Loucy (cell line): ENCODE results near the gene PIP4K2C.

Experiments
- H2AFZ ChIP-seq: fragments of 200-600 bp; sonication (generic); 2 replicates; pipeline ENCODE4 v1.6.0; 2016; ENCODE audit warnings: antibody characterized with exemption, mild to moderate bottlenecking, low read length, moderate library complexity
- H3F3A ChIP-seq: fragments of 200-600 bp; 2 replicates; pipeline ENCODE4 v1.6.0; 2016; ENCODE audit warnings: antibody characterized with exemption, low read depth, mild to moderate bottlenecking
- H3K27me3 ChIP-seq: fragments of 200-600 bp; sonication (generic); 2 replicates; pipeline ENCODE4 v1.6.1; 2014; ENCODE audit warnings: low read length, mild to moderate bottlenecking; ENCODE audit not compliant: insufficient read depth, poor library complexity, severe bottlenecking
- H3K36me3 ChIP-seq: fragments of 200-600 bp; sonication (generic); 2 replicates; pipeline ENCODE4 v1.6.1; 2016; ENCODE audit warnings: low read length; ENCODE audit not compliant: insufficient read depth
- H3K4me1 ChIP-seq: fragments of 200-600 bp; sonication (generic); 2 replicates; pipeline ENCODE4 v1.5.1; 2014; ENCODE audit warnings: low read length, mild to moderate bottlenecking; ENCODE audit not compliant: insufficient read depth, poor library complexity, severe bottlenecking
- H3K4me2 ChIP-seq: fragments of 200-600 bp; sonication (generic); 2 replicates; pipeline ENCODE4 v1.6.0; 2014; ENCODE audit warnings: antibody characterized with exemption, low read length, low read depth, mild to moderate bottlenecking; ENCODE audit not compliant: poor library complexity, severe bottlenecking
- H3K4me3 ChIP-seq: fragments of 200-600 bp; sonication (generic); 2 replicates; pipeline ENCODE4 v1.5.1; 2014; ENCODE audit warnings: low read length, mild to moderate bottlenecking, mixed read lengths; ENCODE audit not compliant: poor library complexity, severe bottlenecking
- H3K79me2 ChIP-seq: fragments of 200-600 bp; sonication (generic); 2 replicates; pipeline ENCODE4 v1.6.1; 2014; ENCODE audit warnings: low read length; ENCODE audit not compliant: insufficient read depth
- H3K9ac ChIP-seq: fragments of 200-600 bp; sonication (generic); 2 replicates; pipeline ENCODE4 v1.6.0; 2014; ENCODE audit warnings: mild to moderate bottlenecking, low read depth, low read length, moderate library complexity; ENCODE audit not compliant: poor library complexity, severe bottlenecking
- H3K9me2 ChIP-seq: fragments of 200-600 bp; sonication (generic); replicated peaks from 2 replicates; pipeline ENCODE4 v1.6.1; 2016; ENCODE audit warnings: low read depth, low read length, mixed read lengths
- H3K9me3 ChIP-seq: fragments of 200-600 bp; sonication (generic); 2 replicates; pipeline ENCODE4 v1.6.1; 2014; ENCODE audit warnings: mild to moderate bottlenecking, antibody characterized with exemption, low read length, low read depth; ENCODE audit not compliant: insufficient read depth
- H4K20me1 ChIP-seq: fragments of 200-600 bp; sonication (generic); 2 replicates; pipeline ENCODE4 v1.6.0; 2014; ENCODE audit warnings: antibody characterized with exemption, low read length, mild to moderate bottlenecking; ENCODE audit not compliant: insufficient read depth, poor library complexity, severe bottlenecking
- EZH2phosphoT487 ChIP-seq: fragments of 200-600 bp; IDR thresholded peaks from 2 replicates; pipeline ENCODE4 v1.6.1; 2018; ENCODE audit warnings: antibody characterized with exemption, mild to moderate bottlenecking, moderate library complexity, borderline replicate concordance
- TF ChIP-seq, protein P1 (sequence below): fragments of 200-600 bp; sonication (generic); conservative IDR thresholded peaks from 2 replicates; pipeline ENCODE4 v1.5.1; 2014; ENCODE audit warnings: mild to moderate bottlenecking, antibody characterized with exemption, low read length

PIP4K2C gene

DNA sequence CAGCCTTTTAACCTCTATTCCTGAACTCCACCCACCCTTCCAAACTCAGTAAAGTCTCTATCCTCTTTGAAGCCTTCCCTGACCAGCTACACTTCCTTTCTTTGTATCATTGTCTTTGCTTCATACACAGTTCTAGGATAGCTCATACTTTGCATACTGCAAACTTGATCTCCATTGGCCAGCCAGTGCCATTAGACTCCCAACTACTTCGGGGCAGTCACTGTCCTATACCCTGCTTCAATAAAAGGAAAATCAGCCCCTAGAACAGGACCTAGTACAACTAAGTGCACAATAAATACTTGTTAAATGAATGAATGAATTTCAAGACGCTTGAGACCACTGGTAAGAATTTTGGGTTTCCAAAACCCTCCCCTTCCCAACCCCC lies 521 bp upstream of the PIP4K2C start:
- Histone ChIP-seq H3K9me2 (no peaks in the 10 kb centered on the region), H3K27me3 (no peaks in the 10 kb centered on the region), H3K4me2 (peak overlapping the region; percentile 98), H2AFZ (peak overlapping the region; percentile 95), H3K4me3 (peak overlapping the region; percentile 87), H3F3A (no peaks in the 10 kb centered on the region), H3K9ac (peak overlapping the region; percentile 74), H4K20me1 (no peaks in the 10 kb centered on the region), H3K9me3 (no peaks in the 10 kb centered on the region), H3K4me1 (peaks cover 22% of the 10 kb centered on the region), H3K36me3 (peaks cover under 1% of the 10 kb centered on the region; the same call in 1 of the 2 replicates), H3K79me2 (peaks cover 33% of the 10 kb centered on the region; the same call in 1 of the 2 replicates)
- no peak for TF ChIP-seq EZH2phosphoT487
- TF ChIP-seq, protein P1, sequence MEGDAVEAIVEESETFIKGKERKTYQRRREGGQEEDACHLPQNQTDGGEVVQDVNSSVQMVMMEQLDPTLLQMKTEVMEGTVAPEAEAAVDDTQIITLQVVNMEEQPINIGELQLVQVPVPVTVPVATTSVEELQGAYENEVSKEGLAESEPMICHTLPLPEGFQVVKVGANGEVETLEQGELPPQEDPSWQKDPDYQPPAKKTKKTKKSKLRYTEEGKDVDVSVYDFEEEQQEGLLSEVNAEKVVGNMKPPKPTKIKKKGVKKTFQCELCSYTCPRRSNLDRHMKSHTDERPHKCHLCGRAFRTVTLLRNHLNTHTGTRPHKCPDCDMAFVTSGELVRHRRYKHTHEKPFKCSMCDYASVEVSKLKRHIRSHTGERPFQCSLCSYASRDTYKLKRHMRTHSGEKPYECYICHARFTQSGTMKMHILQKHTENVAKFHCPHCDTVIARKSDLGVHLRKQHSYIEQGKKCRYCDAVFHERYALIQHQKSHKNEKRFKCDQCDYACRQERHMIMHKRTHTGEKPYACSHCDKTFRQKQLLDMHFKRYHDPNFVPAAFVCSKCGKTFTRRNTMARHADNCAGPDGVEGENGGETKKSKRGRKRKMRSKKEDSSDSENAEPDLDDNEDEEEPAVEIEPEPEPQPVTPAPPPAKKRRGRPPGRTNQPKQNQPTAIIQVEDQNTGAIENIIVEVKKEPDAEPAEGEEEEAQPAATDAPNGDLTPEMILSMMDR = no peak

DNA sequence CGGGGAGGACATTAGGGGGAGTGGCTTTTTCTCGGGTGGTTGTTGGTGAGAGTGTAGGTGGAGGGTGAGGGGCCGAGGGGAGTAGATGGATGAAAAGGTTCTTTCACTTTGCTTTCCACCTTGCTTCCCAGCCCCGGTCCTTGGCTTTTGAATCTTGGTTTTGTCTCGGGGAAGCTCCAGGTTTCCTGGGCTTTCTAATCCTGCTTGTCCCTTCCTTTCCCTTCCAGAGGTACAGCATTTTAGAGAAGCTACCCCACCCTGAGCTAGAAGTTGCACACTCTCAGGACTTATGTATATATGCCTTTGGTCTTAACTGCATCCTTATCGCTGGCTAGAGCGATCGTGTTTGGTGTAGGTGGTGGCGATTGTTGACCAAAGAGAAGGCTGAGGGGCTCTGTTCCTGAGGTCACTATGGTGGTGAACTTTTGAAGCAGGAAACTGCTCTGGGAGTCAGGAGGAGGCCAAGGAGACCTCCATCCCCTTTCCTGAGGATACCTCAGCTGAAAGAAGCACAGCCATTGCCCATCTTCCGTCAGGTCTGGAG lies 862 bp downstream of the PIP4K2C start:
- Histone ChIP-seq H3K4me3 (peak overlapping the region; percentile 87), H4K20me1 (no peaks in the 10 kb centered on the region), H3K9me2 (no peaks in the 10 kb centered on the region), H3K4me2 (peak overlapping the region; percentile 98), H3K9me3 (no peaks in the 10 kb centered on the region), H3K36me3 (peaks cover 5% of the 10 kb centered on the region; the same call in 1 of the 2 replicates), H3K79me2 (peaks cover 33% of the 10 kb centered on the region; the same call in 1 of the 2 replicates), H3F3A (no peaks in the 10 kb centered on the region), H3K27me3 (no peaks in the 10 kb centered on the region), H3K4me1 (peaks cover 22% of the 10 kb centered on the region), H2AFZ (no peak overlapping the region), H3K9ac (peak overlapping the region; percentile 74)
- TF ChIP-seq, protein P1 = no peak
- no peak for TF ChIP-seq EZH2phosphoT487

DNA sequence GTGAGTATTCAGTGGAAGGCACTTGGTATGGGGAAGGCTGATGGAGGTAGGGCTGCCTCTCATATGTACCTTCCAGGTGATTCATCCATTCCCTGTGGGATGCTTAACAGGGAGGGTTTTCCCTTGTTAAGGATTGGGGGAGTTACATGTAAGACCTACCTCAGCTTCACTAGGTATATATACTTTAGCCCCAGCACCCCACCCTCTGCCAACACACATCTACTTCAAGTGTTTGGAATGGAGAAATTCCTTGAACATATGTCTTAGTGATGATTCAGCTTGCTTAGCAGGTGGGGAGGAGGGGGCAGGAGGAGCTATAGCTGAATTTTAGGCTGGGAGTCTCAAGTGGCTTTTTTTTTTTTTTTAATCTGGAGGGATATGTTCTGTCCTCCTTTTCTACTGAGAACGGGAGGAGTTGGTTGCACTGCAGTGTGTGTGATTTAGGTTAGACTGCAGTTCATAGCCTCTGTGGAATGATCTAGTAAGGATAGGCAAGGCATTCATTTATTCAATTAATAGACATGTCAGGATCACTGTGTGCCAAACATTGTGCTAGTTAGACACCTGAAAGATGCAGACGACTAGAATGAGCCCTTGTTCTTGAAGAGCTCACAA lies 1.7 kb downstream of the PIP4K2C start:
- H3K4me1 ChIP-seq = peaks cover 22% of the 10 kb centered on the region
- H3F3A ChIP-seq = no peaks in the 10 kb centered on the region
- H3K4me3 ChIP-seq = peak overlapping the region; percentile 87
- H2AFZ ChIP-seq = no peak overlapping the region
- TF ChIP-seq, protein P1 = no peak
- TF ChIP-seq EZH2phosphoT487 = no peak
- peak overlapping the region; percentile 74 for H3K9ac ChIP-seq
- peak overlapping the region; percentile 98 for H3K4me2 ChIP-seq
- peaks cover 33% of the 10 kb centered on the region; the same call in 1 of the 2 replicates for H3K79me2 ChIP-seq
- no peaks in the 10 kb centered on the region for H3K27me3 ChIP-seq
- H4K20me1 ChIP-seq = no peaks in the 10 kb centered on the region
- H3K9me2 ChIP-seq = no peaks in the 10 kb centered on the region
- peaks cover 9% of the 10 kb centered on the region; the same call in 1 of the 2 replicates for H3K36me3 ChIP-seq
- no peaks in the 10 kb centered on the region for H3K9me3 ChIP-seq
